ENCODE data around the gene ABCB11.

DNA sequence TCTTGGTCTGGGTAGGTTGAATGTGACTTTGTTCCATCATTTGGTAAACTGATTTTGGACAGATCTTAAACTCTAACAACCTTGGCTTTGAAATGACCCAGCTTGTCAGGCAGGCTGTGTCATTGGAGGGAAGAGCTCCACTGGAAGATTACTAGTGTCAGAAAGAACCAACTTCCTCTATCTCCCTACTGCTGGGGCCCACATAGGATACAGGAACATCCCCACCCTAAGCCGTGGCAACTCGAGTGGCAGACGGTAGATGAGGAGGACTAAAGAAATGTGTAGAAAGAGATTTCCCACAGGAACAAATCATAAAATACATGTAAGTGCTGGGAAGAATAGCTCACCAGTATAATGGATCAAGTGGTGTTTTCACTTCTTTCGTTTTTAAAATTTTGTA, 134.3 kb downstream of the ABCB11 start:
- TF ChIP-seq, protein P1, sequence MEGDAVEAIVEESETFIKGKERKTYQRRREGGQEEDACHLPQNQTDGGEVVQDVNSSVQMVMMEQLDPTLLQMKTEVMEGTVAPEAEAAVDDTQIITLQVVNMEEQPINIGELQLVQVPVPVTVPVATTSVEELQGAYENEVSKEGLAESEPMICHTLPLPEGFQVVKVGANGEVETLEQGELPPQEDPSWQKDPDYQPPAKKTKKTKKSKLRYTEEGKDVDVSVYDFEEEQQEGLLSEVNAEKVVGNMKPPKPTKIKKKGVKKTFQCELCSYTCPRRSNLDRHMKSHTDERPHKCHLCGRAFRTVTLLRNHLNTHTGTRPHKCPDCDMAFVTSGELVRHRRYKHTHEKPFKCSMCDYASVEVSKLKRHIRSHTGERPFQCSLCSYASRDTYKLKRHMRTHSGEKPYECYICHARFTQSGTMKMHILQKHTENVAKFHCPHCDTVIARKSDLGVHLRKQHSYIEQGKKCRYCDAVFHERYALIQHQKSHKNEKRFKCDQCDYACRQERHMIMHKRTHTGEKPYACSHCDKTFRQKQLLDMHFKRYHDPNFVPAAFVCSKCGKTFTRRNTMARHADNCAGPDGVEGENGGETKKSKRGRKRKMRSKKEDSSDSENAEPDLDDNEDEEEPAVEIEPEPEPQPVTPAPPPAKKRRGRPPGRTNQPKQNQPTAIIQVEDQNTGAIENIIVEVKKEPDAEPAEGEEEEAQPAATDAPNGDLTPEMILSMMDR (IDR thresholded peaks at IDR 0.05 in 2 of 3, conservative IDR thresholded peaks at IDR 0.05 in 1 of 3; ENCODE audit: borderline replicate concordance in 1 of 3, insufficient read depth in 1 of 3, low read depth in 2 of 3, low read length in 2 of 3), result no peak
- TF ChIP-seq POLR2A (IDR thresholded peaks at IDR 0.05; ENCODE audit: borderline replicate concordance, extremely low read depth, insufficient read depth, insufficient read length) (no peak), EZH2phosphoT487 (IDR thresholded peaks at IDR 0.05; ENCODE audit: borderline replicate concordance) (no peak), CEBPB (IDR thresholded peaks at IDR 0.05; ENCODE audit: low read depth) (no peak), CBX3 (IDR thresholded peaks at IDR 0.05; ENCODE audit: low read depth) (no peak), EZH2 (IDR thresholded peaks at IDR 0.05) (no peak), POLR2AphosphoS5 (IDR thresholded peaks at IDR 0.05; ENCODE audit: low read depth, low read length) (no peak), ZFX (IDR thresholded peaks at IDR 0.05) (no peak)

Measured in HCT116 (cell line).